ENCODE results near the gene VWA8.
"Not testable (repeated sequence)": the region's sequence is repeated elsewhere in the genome, so short reads cannot be mapped to it uniquely, and the experiment has no call there.

VWA8 gene

GRCh38 chr13:41919031-41919740, 41.7 kb downstream of the VWA8 start:
- no peak for DNase-seq

GRCh38 chr13:41917641-41918040, 43.3 kb downstream of the VWA8 start:
- DNase-seq: no peak

GRCh38 chr13:41916173-41916954, 44.5 kb downstream of the VWA8 start:
- no peak for DNase-seq

DNA sequence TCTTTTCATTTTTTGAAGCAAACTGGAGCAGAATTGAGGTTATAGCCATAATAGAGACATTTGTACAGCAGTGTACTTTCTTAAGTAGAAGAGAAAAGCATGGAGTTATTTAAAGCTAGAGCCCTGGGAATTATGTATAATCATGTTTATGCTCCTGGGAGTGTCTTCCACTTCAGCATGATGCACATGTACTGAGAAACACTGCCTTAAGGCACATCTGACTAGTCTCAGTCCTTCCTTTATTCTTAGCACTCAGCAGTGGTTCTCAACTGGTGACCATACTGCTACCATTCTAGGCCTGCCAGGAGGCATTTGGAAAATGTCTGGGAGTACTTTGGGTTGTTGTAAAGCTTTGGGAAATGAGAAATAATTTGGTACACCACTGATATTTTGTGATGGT, 45.8 kb downstream of the VWA8 start:
- no peak for DNase-seq

- no peak for DNase-seq
Observed at GRCh38 chr13:41914552-41914951, 46.4 kb downstream of the VWA8 start.

GRCh38 chr13:41909506-41909905, 51.4 kb downstream of the VWA8 start:
- DNase-seq: no peak

GRCh38 chr13:41905600-41906254, 55.2 kb downstream of the VWA8 start:
- no peak for DNase-seq

DNA sequence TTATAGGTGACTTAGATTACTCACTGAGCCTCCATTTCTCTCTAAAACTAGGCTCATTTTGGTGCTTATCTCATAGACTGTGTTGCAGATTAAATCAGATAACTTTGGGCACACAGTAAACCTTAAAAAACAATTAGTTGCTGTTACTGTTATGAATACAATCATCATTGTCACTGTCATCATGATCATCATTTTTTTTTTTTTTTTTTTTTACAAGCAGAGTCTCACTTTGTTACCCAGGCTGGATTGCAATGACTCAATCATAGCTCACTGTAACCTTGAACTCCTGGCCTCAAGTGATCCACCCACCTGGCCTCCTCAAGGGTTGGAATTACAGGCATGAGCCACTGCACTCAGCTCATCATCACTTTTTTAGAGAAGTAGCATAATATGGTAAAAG, 60.0 kb downstream of the VWA8 start:
- no peak for DNase-seq

DNA sequence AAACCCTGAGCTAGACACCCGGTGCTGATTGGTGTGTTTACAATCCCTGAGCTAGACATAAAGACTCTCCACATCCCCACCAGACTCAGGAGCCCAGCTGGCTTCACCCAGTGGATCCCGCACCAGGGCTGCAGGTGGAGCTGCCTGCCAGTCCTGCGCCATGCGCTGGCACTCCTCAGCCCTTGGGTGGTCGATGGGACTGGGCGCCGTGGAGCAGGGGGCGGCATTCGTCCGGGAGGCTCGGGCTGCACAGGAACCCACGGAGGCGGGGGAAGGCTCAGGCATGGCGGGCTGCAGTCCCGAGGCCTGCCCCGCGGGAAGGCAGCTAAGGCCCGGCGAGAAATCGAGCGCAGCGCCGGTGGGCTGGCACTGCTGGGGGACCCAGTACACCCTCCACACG, 62.5 kb downstream of the VWA8 start:
- not testable (repeated sequence) for DNase-seq

GRCh38 chr13:41897126-41897525, 63.8 kb downstream of the VWA8 start:
- DNase-seq: no peak

DNA sequence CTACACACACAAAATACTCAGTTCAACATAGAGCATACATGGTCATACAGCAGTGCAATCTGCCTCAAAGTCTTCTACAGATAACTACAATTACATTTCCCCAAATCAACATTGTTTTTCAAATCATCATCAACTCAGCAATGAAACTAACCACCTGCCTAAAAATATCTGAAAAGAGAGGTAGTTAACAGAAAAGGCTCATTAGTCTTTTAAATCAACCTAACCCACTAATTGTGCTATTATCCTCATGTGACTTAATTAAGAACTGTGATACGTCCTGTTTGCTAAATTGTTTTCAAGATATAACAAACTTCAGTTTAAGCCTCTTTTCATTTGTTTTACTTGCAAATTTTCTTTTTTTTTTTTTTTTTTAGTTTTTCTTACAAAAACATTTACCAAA, 65.4 kb downstream of the VWA8 start:
- DNase-seq: no peak

- no peak for DNase-seq
Observed at GRCh38 chr13:41891119-41891518, 69.8 kb downstream of the VWA8 start.

DNA sequence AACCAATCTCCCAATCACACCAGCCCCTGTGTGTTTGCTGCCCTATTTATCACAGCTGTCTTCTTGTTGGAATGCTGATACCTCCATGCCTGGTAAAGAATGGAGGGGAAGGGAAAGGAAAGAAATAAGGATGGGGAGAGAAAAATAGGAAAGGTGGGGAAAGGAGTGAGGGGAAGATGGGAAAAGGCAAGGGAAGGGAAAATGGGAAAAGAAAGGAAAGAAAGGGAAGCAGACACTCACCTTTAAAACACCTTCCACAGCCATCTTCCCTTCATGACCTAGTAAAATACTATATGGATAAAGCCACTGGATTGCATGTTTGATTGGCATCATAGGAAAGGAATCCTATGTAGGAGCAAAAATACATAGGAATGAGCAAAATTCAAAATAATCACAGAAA, 77.8 kb downstream of the VWA8 start:
- no peak for DNase-seq

- DNase-seq: not testable (repeated sequence)
Observed at GRCh38 chr13:41881890-41882289, 79.0 kb downstream of the VWA8 start.

DNA sequence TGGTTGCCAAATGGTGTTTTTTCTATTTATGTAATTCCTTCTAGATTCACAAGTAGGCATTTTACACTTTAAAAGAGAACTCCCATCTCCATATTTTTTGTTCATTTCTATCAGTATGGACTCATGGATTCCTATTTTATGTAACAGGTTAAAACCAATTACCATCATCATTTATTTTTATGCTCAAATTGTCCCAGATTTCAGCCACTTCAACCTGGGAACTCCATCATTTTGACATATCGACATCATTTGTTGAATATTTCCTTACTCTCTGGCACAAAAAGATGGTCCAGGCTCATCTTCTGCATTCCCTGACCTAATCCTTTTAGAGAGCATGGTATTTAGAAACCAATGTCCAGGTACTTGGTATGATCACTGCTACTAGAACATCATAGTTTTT, 79.9 kb downstream of the VWA8 start:
- DNase-seq: no peak

- no peak for DNase-seq
Observed at GRCh38 chr13:41864658-41865057, 96.3 kb downstream of the VWA8 start.

GRCh38 chr13:41862659-41863058, 98.2 kb downstream of the VWA8 start:
- DNase-seq: not testable (repeated sequence)

DNA sequence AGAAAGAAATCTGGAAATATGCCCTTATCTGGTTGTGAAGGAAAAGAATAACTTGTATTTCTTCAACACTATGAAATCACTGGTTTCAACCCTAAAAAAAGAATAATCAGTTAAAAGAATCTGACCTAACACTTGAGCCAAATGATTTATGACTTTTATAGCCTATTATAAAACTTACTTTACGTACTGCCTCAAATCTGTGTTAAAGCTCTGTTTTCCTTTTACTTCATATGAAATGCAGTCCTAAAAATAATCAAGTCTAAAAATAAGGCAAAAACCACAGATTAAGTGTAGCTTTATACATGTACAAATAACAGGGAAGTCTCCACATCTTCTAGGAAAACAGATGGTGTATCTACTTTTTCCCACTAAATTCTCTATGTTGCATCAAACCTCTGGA, 101.3 kb downstream of the VWA8 start:
- DNase-seq: no peak

DNA sequence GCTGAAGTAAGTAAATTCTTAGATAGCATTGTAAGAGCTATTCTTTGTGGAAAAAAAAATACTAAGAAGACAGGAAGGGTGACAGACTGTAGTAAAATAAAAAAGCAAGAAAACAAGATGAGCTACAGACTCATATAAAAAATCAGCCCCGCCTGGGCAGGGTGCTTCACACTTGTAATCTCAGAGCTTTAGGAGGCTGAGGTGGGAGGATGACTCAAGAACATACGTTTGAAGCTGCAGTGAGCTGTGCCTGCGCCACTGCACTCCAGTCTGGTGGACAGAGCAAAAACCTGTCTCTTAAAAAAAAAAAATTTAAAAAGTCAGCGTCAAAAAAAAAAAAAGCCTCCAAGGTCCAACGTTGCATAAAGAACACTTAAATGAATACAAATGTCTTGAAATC, 102.1 kb downstream of the VWA8 start:
- no peak for DNase-seq

DNA sequence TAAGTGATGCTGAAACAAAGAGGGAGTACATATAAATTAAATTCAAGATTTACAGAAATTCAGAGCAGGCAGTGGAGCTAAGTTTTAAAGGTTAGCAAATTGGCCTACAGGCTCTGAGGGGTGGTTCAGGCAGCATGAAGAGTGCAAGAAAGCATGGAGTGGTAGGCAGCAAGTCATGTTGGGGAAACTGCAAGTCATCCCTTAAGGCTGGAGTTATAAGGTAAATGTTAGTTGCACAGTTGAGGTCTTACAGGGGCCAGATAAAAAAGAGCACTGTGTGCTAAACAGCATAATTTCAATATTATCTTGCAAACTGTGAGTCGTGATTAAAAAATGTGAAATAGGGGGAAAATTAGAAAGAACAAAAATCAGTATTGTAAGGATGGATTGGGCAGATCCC, 106.2 kb downstream of the VWA8 start:
- no peak for DNase-seq

DNA sequence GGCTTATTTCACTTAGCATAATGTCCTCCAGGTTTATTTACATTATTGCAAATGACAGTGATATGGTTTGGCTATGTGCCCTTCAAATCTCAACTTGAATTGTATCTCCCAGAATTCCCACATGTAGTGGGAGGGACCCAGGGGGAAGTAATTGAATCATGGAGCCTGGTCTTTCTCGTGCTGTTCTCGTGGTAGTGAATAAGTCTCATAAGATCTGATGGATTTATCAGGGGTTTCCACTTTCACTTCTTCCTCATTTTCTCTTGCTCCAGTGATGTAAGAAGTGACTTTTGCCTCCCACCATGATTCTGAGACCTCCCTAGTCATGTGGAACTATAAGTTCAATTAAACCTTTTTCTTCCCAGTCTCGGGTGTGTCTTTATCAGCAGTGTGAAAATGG, 109.6 kb downstream of the VWA8 start:
- no peak for DNase-seq

- no peak for DNase-seq
Observed at GRCh38 chr13:41848435-41849255, 112.3 kb downstream of the VWA8 start.

GRCh38 chr13:41847216-41847615, 113.7 kb downstream of the VWA8 start:
- DNase-seq: no peak
